Mucosa of descending colon (tissue), 3 donors: ENCODE data around the gene FRMD3. TPM values are rescaled to one million over a fixed set of nuclear protein-coding genes. Genes with fewer than 3 reads are reported as not detected.

Experiments
- ATAC-seq: fragments of 200-7000 bp; cut with Tn5 transposase; one replicate; pipeline ENCODE4 v1.9.1; 2020; ENCODE audit warnings: mild to moderate bottlenecking, moderate library complexity
- DNase-seq, 3 donors: peaks; one replicate each; pipeline ENCODE4 v3.0.0-alpha.2; 2020
- H3K36me3 ChIP-seq: fragments of 200-600 bp; one replicate; pipeline ENCODE4 v1.8.0; 2021; ENCODE audit warnings: low read depth, mild to moderate bottlenecking
- H3K4me1 ChIP-seq: fragments of 200-600 bp; one replicate; pipeline ENCODE4 v1.8.0; 2021; ENCODE audit warnings: low read depth, mild to moderate bottlenecking
- H3K4me3 ChIP-seq: fragments of 200-600 bp; one replicate; pipeline ENCODE4 v1.8.0; 2021; ENCODE audit warnings: mild to moderate bottlenecking
- H3K9me3 ChIP-seq: fragments of 200-600 bp; one replicate; pipeline ENCODE4 v1.8.0; 2021; ENCODE audit warnings: mild to moderate bottlenecking
- CTCF ChIP-seq: fragments of 200-600 bp; IDR thresholded peaks from one replicate; pipeline ENCODE4 v1.8.0; 2022; ENCODE audit warnings: antibody characterized with exemption, mild to moderate bottlenecking
- intact Hi-C, 2 donors: fragments of 100-400 bp; cut with DNase I in 1 of 2; cut with micrococcal nuclease in 1 of 2; formaldehyde crosslinking; loops; one replicate each; pipeline versions ENCODE4 v1.11.0 to v1.11.1; 2022; cut with DNase I, micrococcal nuclease
- total RNA-seq, 3 donors: library from RNA; stranded (reverse); fragmentation: NEBNext Ultra II Directional in 2 of 3; extraction: Animal tissue kit (Norgen Biotek cat#: 25700) in 2 of 3; gene quantifications; one replicate each; pipeline versions ENCODE4 v1.2.1 to v1.2.4, GENCODE V29; 2021 to 2023
- donor health status: DM: no; HTN: no; CAD: no; lungs with moderate emphysema.
- donor health status: DM: no; HTN: no; CAD: no.
- donor health status: DM: no; HTN: yes; CAD: no.

The FRMD3 gene
- total RNA-seq, 3 donors from 2014 or later, result 12.2 to 27.4 (median 25.0) TPM

- Histone ChIP-seq H3K4me1 (no peaks in the 10 kb centered on the region), H3K9me3 (no peaks in the 10 kb centered on the region), H3K36me3 (no peaks in the 10 kb centered on the region), H3K4me3 (no peak overlapping the region)
- no peak for TF ChIP-seq CTCF
- ATAC-seq (peak; percentile 90), DNase-seq (peak in 1 of 3 donors; percentile 14)
- intact Hi-C loops, result no loop called here
Measured at GRCh38 chr9:83307066-83307724, 231.0 kb downstream of the FRMD3 start.

DNA sequence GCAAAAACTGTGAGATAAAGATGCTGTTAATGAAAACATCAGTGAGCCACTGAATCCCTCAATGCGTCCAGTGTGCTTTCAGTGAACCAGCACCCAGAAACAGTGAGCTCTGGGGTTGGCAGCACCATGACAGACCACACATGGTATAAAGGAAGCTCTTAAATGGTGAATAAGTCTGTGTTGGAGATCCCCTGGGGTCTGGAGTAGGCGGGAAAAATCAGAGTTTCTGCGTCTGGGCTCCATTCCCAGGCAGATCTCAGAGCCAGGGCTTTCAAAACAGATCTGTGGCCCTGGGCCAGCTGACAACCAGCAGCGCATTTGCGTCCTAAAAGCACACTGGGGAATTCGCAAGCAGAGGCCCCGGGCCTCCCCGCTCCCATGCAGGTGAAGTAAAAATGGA is 233.5 kb downstream of the FRMD3 start:
- intact Hi-C loops, result no loop called here
- Histone ChIP-seq H3K9me3 (no peaks in the 10 kb centered on the region), H3K36me3 (no peaks in the 10 kb centered on the region), H3K4me3 (no peak overlapping the region), H3K4me1 (no peaks in the 10 kb centered on the region)
- TF ChIP-seq CTCF, result no peak
- DNase-seq (peak; percentile 38 to 60 (median 53)), ATAC-seq (peak; percentile 51)

DNA sequence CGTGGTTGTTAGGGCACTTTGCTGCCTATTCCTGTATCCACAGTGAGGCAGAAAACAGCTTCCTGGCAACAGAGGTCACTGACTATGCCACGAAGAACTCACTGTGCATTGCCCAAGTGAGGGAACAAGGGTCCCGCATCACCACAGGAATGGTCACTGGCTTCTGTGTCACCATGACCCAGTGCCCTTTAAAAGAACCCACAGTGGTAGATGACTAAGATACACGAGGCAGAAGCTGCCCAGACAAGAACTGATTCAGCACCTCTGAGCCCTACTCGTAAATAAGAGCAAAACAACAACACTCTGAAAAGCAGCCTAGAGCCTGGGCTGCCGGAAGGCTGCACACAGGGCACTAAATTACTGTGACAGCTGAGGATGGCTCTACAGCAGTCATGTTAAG is 238.6 kb downstream of the FRMD3 start:
- ATAC-seq, result peak; percentile 65
- H3K36me3 ChIP-seq, result no peaks in the 10 kb centered on the region
- H3K4me3 ChIP-seq, result no peak overlapping the region
- intact Hi-C loops, result no loop called here
- H3K4me1 ChIP-seq, result no peaks in the 10 kb centered on the region
- no peak for DNase-seq
- no peaks in the 10 kb centered on the region for H3K9me3 ChIP-seq
- no peak for TF ChIP-seq CTCF

- Histone ChIP-seq H3K9me3 (no peaks in the 10 kb centered on the region), H3K4me1 (no peaks in the 10 kb centered on the region), H3K4me3 (no peak overlapping the region), H3K36me3 (no peaks in the 10 kb centered on the region)
- TF ChIP-seq CTCF, result no peak
- ATAC-seq (peak; percentile 72), DNase-seq (no peak)
- intact Hi-C loops, result no loop called here
Measured at GRCh38 chr9:83299094-83299493, 239.1 kb downstream of the FRMD3 start.

DNA sequence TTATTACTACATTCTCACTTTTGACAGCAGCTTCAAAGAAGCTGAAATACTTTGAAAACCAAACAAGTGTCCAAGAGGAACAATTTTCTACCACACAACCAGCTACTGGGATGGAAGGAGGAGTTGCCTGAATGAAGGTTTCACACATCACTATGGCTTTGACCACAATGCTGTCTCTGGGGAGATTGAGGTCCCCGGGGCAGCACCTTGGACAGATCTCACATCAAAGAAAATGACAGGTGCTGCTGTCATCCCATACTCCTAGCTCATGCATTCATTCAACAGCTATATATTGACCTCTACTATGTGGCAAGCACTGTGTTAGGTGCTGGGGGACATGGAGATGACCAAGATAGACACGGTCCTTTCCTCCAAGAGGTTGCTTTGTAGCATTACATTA is 242.1 kb downstream of the FRMD3 start:
- Histone ChIP-seq H3K4me1 (no peaks in the 10 kb centered on the region), H3K9me3 (no peaks in the 10 kb centered on the region), H3K36me3 (no peaks in the 10 kb centered on the region), H3K4me3 (no peak overlapping the region)
- ATAC-seq, result no peak
- intact Hi-C loops, result no loop called here
- no peak for DNase-seq
- TF ChIP-seq CTCF, result no peak

DNA sequence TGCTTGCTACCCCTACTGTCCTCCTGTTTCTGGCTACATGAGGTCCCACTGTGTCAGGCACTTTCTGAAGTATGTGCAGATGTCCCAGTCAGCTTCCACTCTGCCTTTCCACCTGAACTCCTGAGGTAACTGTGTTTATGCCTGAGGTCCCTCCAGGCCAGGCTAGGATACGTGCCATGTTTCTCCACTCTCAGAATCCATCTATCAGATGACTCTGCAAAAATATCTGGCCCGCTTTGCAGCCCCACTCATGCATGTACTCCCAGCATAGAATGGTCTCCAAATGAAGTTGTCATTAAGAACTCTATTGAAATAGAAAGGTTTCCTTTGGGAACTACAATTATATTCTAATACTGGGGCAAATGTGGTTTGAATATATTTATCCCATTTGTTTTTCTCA is 243.4 kb downstream of the FRMD3 start:
- intact Hi-C loops, result no loop called here
- Histone ChIP-seq H3K9me3 (no peaks in the 10 kb centered on the region), H3K36me3 (no peaks in the 10 kb centered on the region), H3K4me1 (no peaks in the 10 kb centered on the region), H3K4me3 (no peak overlapping the region)
- no peak for ATAC-seq
- TF ChIP-seq CTCF, result no peak
- no peak for DNase-seq
